ENCODE measurements around the gene TMIGD1.

Gene TMIGD1

GRCh38 chr17:30278032-30278431, 55.8 kb downstream of the TMIGD1 start:
- peak; percentile 32 for DNase-seq

GRCh38 chr17:30275911-30276310, 57.9 kb downstream of the TMIGD1 start:
- DNase-seq: no peak

GRCh38 chr17:30274887-30275286, 59.0 kb downstream of the TMIGD1 start:
- no peak for DNase-seq

GRCh38 chr17:30273373-30273772, 60.5 kb downstream of the TMIGD1 start:
- DNase-seq: no peak

GRCh38 chr17:30271102-30271501, 62.8 kb downstream of the TMIGD1 start:
- no peak for DNase-seq

GRCh38 chr17:30267625-30268024, 66.2 kb downstream of the TMIGD1 start:
- DNase-seq: no peak

Measured in NCI-H510A treated with DMSO at 0.1 percent for 48 hours (cell line).